GM23338 (cell line): ENCODE results near the gene GKN1. TPM values are rescaled to one million over a fixed set of nuclear protein-coding genes. Genes with fewer than 3 reads are reported as not detected.

Source experiments
- ATAC-seq: fragments of 200-7000 bp; cut with Tn5 transposase; 3 replicates; pipeline ENCODE4 v1.9.1; 2020
- DNase-seq: peaks from one replicate; pipeline ENCODE4 v3.0.0-alpha.2; 2015; ENCODE audit warnings: low spot score
- H2AFZ ChIP-seq: fragments of 200-600 bp; sonication (generic); 2 replicates; pipeline ENCODE4 v1.8.0; 2016; ENCODE audit warnings: antibody characterized with exemption, mild to moderate bottlenecking, moderate library complexity
- H3F3A ChIP-seq: fragments of 200-600 bp; sonication (generic); replicated peaks from 2 replicates; pipeline ENCODE4 v1.8.0; 2017; ENCODE audit warnings: antibody characterized with exemption, mixed run types, low read depth
- H3K27ac ChIP-seq: fragments of 200-600 bp; sonication (generic); 2 replicates; pipeline ENCODE4 v1.6.1; 2016; ENCODE audit warnings: low read depth
- H3K27me3 ChIP-seq: fragments of 200-600 bp; sonication (generic); 2 replicates; pipeline ENCODE4 v1.8.0; 2016; ENCODE audit warnings: mild to moderate bottlenecking, mixed run types, moderate library complexity; ENCODE audit not compliant: insufficient read depth
- H3K36me3 ChIP-seq: fragments of 200-600 bp; sonication (generic); 2 replicates; pipeline ENCODE4 v1.8.0; 2016; ENCODE audit warnings: mild to moderate bottlenecking; ENCODE audit not compliant: insufficient read depth
- H3K4me1 ChIP-seq: fragments of 200-600 bp; sonication (generic); 2 replicates; pipeline ENCODE4 v1.8.0; 2016; ENCODE audit warnings: mild to moderate bottlenecking, moderate library complexity; ENCODE audit not compliant: insufficient read depth
- H3K4me2 ChIP-seq: fragments of 200-600 bp; sonication (generic); 2 replicates; pipeline ENCODE4 v1.7.1; 2017; ENCODE audit warnings: mixed run types
- H3K4me3 ChIP-seq: fragments of 200-600 bp; sonication (generic); 2 replicates; pipeline ENCODE4 v1.6.1; 2016; ENCODE audit warnings: mixed run types
- H3K79me2 ChIP-seq: fragments of 200-600 bp; sonication (generic); replicated peaks from 2 replicates; pipeline ENCODE4 v1.8.0; 2017; ENCODE audit warnings: mild to moderate bottlenecking; ENCODE audit not compliant: insufficient read depth
- H3K9me2 ChIP-seq: fragments of 200-600 bp; sonication (generic); 2 replicates; pipeline ENCODE4 v1.8.0; 2017; ENCODE audit not compliant: insufficient read depth
- H4K20me1 ChIP-seq: fragments of 200-600 bp; sonication (generic); replicated peaks from 2 replicates; pipeline ENCODE4 v1.8.0; 2017; ENCODE audit warnings: mild to moderate bottlenecking; ENCODE audit not compliant: insufficient read depth
- H3K27ac Mint-ChIP-seq: 2 replicates; pipeline ENCODE4 v1.8.0; 2020; ENCODE audit warnings: inconsistent platforms, mild to moderate bottlenecking, moderate library complexity, mixed read lengths
- H3K27me3 Mint-ChIP-seq: 3 replicates; pipeline ENCODE4 v1.8.0; 2022; ENCODE audit warnings: low read depth, mild to moderate bottlenecking, moderate library complexity, mixed read lengths, inconsistent platforms; ENCODE audit not compliant: insufficient read depth, poor library complexity
- H3K36me3 Mint-ChIP-seq: 3 replicates; pipeline ENCODE4 v1.8.0; 2021; ENCODE audit warnings: low read depth, mild to moderate bottlenecking, inconsistent platforms, moderate library complexity, mixed read lengths
- H3K4me1 Mint-ChIP-seq: 3 replicates; pipeline ENCODE4 v1.8.0; 2020; ENCODE audit warnings: mild to moderate bottlenecking, inconsistent platforms, mixed read lengths
- H3K4me3 Mint-ChIP-seq: 3 replicates; pipeline ENCODE4 v1.8.0; 2021; ENCODE audit warnings: moderate library complexity, mild to moderate bottlenecking, inconsistent platforms, mixed read lengths
- H3K9me3 Mint-ChIP-seq: 3 replicates; pipeline ENCODE4 v1.8.0; 2020; ENCODE audit warnings: moderate library complexity, mild to moderate bottlenecking, inconsistent platforms, mixed read lengths
- CREB1 ChIP-seq: fragments of 250-450 bp; sonication (Bioruptor Pico); IDR thresholded peaks from 2 replicates; pipeline ENCODE4 v1.5.0; 2020; ENCODE audit warnings: low read depth, mild to moderate bottlenecking, moderate library complexity
- EZH2 ChIP-seq: fragments of 200-600 bp; sonication (generic); IDR thresholded peaks from one replicate; pipeline ENCODE4 v1.8.0; 2017; ENCODE audit warnings: antibody characterized with exemption, mild to moderate bottlenecking, low read depth; ENCODE audit not compliant: unreplicated experiment
- EZH2phosphoT487 ChIP-seq: fragments of 200-600 bp; sonication (generic); IDR thresholded peaks from one replicate; pipeline ENCODE4 v1.8.1; 2018; ENCODE audit warnings: antibody characterized with exemption; ENCODE audit not compliant: unreplicated experiment
- JUNB ChIP-seq: IDR thresholded peaks from one replicate; pipeline ENCODE4 v1.6.1; 2016; ENCODE audit warnings: antibody characterized with exemption; ENCODE audit not compliant: unreplicated experiment
- NANOG ChIP-seq: IDR thresholded peaks from 2 replicates; pipeline ENCODE4 v1.6.1; 2016; ENCODE audit warnings: antibody characterized with exemption, borderline replicate concordance
- POLR2AphosphoS5 ChIP-seq: IDR thresholded peaks from 2 replicates; pipeline ENCODE4 v1.6.1; 2016; ENCODE audit warnings: antibody characterized with exemption, low read depth
- STAT1 ChIP-seq: IDR thresholded peaks from one replicate; pipeline ENCODE4 v1.6.1; 2016; ENCODE audit warnings: antibody characterized with exemption; ENCODE audit not compliant: unreplicated experiment
- ZNF331 ChIP-seq: fragments of 250-450 bp; sonication (Bioruptor Pico); IDR thresholded peaks from 2 replicates; pipeline ENCODE4 v1.5.0; 2020; ENCODE audit warnings: low read depth, mild to moderate bottlenecking, moderate library complexity
- long read RNA-seq: library from polyadenylated mRNA; unstranded; transcript quantifications from one replicate; pipeline ENCODE4 v2.0.0, GENCODE V29; 2020; ENCODE audit not compliant: unreplicated experiment
- polyA plus RNA-seq: library from polyadenylated mRNA; unstranded; fragments of >200 nt; fragmentation: Nextera tagmentation; extraction: Ambion mirVana; gene quantifications from 2 replicates; pipeline ENCODE4 v1.2.1, GENCODE V29; 2016
- total RNA-seq: library from RNA; depleted of rRNA; stranded (reverse); fragments of >200 nt; shearing (Covaris generic); gene quantifications from 2 replicates; pipeline ENCODE4 v1.2.3, GENCODE V29; 2014; rRNA removed
- TF ChIP-seq, protein P1 (sequence below): IDR thresholded peaks from one replicate; pipeline ENCODE4 v1.6.1; 2018; ENCODE audit warnings: antibody characterized with exemption; ENCODE audit not compliant: unreplicated experiment
- TF ChIP-seq, protein P2 (sequence below): fragments of 250-450 bp; sonication (Bioruptor Pico); IDR thresholded peaks from 2 replicates; pipeline ENCODE4 v1.5.0; 2020; ENCODE audit warnings: mild to moderate bottlenecking, moderate library complexity
- TF ChIP-seq, protein P3 (sequence below): IDR thresholded peaks from 2 replicates; pipeline ENCODE4 v1.6.1; 2016; ENCODE audit warnings: antibody characterized with exemption
- TF ChIP-seq, protein P4 (sequence below), 2 experiments: fragments of 200-600 bp in 1 of 2; sonication (generic) in 1 of 2; conservative IDR thresholded peaks; 2 replicates each; pipeline versions ENCODE4 v1.5.1 to v1.6.1; 2016 to 2017; ENCODE audit warnings: antibody characterized with exemption in 2 of 2, low read depth in 2 of 2, mild to moderate bottlenecking in 2 of 2, moderate library complexity in 1 of 2

GKN1 gene, protein sequence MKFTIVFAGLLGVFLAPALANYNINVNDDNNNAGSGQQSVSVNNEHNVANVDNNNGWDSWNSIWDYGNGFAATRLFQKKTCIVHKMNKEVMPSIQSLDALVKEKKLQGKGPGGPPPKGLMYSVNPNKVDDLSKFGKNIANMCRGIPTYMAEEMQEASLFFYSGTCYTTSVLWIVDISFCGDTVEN
- total RNA-seq (not detected in 2 replicates), polyA plus RNA-seq (not detected in 2 replicates)
- long read RNA-seq: 0 reads

DNA sequence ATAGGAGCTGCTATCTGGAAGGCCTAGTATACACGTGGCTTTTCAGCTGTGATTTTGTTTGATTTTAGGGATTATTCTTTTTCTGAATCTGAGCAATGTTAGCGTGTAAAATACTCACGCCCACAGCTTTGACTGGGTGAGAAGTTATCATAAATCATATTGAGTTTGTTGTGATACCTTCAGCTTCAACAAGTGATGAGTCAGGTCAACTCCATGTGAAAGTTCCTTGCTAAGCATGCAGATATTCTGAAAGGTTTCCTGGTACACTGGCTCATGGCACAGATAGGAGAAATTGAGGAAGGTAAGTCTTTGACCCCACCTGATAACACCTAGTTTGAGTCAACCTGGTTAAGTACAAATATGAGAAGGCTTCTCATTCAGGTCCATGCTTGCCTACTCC lies at the start of gene GKN1:
GKN1 (plus strand) TSS at position 386 of the 400 bp plus-strand sequence. CDS start 42 bp downstream, outside the sequence.
- Mint-ChIP-seq H3K27me3 (no peaks in the 10 kb centered on the region), H3K36me3 (no peaks in the 10 kb centered on the region), H3K9me3 (no peaks in the 10 kb centered on the region), H3K27ac (no peak within 1 kb of the TSS), H3K4me1 (no peaks in the 10 kb centered on the region), H3K4me3 (no peak within 1 kb of the TSS)
- DNase-seq (no peak), ATAC-seq (no peak)
- Histone ChIP-seq H3K79me2 (no peaks in the 10 kb centered on the region), H2AFZ (peak within 1 kb of the TSS; percentile 48; the same call in 1 of the 2 replicates), H3K27me3 (no peaks in the 10 kb centered on the region), H3F3A (no peaks in the 10 kb centered on the region), H3K27ac (no peak within 1 kb of the TSS), H3K9me2 (no peaks in the 10 kb centered on the region), H3K4me1 (no peaks in the 10 kb centered on the region), H3K4me3 (no peak within 1 kb of the TSS), H3K36me3 (no peaks in the 10 kb centered on the region), H4K20me1 (no peaks in the 10 kb centered on the region), H3K4me2 (no peak within 1 kb of the TSS)
- no peak for TF ChIP-seq POLR2AphosphoS5
- no peak for TF ChIP-seq CREB1 (CRISPR knock-in tag)
- TF ChIP-seq, protein P1, sequence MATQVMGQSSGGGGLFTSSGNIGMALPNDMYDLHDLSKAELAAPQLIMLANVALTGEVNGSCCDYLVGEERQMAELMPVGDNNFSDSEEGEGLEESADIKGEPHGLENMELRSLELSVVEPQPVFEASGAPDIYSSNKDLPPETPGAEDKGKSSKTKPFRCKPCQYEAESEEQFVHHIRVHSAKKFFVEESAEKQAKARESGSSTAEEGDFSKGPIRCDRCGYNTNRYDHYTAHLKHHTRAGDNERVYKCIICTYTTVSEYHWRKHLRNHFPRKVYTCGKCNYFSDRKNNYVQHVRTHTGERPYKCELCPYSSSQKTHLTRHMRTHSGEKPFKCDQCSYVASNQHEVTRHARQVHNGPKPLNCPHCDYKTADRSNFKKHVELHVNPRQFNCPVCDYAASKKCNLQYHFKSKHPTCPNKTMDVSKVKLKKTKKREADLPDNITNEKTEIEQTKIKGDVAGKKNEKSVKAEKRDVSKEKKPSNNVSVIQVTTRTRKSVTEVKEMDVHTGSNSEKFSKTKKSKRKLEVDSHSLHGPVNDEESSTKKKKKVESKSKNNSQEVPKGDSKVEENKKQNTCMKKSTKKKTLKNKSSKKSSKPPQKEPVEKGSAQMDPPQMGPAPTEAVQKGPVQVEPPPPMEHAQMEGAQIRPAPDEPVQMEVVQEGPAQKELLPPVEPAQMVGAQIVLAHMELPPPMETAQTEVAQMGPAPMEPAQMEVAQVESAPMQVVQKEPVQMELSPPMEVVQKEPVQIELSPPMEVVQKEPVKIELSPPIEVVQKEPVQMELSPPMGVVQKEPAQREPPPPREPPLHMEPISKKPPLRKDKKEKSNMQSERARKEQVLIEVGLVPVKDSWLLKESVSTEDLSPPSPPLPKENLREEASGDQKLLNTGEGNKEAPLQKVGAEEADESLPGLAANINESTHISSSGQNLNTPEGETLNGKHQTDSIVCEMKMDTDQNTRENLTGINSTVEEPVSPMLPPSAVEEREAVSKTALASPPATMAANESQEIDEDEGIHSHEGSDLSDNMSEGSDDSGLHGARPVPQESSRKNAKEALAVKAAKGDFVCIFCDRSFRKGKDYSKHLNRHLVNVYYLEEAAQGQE: no peak
- TF ChIP-seq, protein P2, sequence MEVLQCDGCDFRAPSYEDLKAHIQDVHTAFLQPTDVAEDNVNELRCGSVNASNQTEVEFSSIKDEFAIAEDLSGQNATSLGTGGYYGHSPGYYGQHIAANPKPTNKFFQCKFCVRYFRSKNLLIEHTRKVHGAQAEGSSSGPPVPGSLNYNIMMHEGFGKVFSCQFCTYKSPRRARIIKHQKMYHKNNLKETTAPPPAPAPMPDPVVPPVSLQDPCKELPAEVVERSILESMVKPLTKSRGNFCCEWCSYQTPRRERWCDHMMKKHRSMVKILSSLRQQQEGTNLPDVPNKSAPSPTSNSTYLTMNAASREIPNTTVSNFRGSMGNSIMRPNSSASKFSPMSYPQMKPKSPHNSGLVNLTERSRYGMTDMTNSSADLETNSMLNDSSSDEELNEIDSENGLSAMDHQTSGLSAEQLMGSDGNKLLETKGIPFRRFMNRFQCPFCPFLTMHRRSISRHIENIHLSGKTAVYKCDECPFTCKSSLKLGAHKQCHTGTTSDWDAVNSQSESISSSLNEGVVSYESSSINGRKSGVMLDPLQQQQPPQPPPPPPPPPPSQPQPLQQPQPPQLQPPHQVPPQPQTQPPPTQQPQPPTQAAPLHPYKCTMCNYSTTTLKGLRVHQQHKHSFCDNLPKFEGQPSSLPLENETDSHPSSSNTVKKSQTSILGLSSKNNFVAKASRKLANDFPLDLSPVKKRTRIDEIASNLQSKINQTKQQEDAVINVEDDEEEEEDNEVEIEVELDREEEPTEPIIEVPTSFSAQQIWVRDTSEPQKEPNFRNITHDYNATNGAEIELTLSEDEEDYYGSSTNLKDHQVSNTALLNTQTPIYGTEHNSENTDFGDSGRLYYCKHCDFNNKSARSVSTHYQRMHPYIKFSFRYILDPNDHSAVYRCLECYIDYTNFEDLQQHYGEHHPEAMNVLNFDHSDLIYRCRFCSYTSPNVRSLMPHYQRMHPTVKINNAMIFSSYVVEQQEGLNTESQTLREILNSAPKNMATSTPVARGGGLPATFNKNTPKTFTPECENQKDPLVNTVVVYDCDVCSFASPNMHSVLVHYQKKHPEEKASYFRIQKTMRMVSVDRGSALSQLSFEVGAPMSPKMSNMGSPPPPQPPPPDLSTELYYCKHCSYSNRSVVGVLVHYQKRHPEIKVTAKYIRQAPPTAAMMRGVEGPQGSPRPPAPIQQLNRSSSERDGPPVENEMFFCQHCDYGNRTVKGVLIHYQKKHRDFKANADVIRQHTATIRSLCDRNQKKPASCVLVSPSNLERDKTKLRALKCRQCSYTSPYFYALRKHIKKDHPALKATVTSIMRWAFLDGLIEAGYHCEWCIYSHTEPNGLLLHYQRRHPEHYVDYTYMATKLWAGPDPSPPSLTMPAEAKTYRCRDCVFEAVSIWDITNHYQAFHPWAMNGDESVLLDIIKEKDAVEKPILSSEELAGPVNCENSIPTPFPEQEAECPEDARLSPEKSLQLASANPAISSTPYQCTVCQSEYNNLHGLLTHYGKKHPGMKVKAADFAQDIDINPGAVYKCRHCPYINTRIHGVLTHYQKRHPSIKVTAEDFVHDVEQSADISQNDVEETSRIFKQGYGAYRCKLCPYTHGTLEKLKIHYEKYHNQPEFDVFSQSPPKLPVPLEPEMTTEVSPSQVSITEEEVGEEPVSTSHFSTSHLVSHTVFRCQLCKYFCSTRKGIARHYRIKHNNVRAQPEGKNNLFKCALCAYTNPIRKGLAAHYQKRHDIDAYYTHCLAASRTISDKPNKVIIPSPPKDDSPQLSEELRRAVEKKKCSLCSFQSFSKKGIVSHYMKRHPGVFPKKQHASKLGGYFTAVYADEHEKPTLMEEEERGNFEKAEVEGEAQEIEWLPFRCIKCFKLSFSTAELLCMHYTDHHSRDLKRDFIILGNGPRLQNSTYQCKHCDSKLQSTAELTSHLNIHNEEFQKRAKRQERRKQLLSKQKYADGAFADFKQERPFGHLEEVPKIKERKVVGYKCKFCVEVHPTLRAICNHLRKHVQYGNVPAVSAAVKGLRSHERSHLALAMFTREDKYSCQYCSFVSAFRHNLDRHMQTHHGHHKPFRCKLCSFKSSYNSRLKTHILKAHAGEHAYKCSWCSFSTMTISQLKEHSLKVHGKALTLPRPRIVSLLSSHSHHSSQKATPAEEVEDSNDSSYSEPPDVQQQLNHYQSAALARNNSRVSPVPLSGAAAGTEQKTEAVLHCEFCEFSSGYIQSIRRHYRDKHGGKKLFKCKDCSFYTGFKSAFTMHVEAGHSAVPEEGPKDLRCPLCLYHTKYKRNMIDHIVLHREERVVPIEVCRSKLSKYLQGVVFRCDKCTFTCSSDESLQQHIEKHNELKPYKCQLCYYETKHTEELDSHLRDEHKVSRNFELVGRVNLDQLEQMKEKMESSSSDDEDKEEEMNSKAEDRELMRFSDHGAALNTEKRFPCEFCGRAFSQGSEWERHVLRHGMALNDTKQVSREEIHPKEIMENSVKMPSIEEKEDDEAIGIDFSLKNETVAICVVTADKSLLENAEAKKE (CRISPR knock-in tag): no peak
- TF ChIP-seq STAT1: no peak
- TF ChIP-seq JUNB: no peak
- TF ChIP-seq, protein P3, sequence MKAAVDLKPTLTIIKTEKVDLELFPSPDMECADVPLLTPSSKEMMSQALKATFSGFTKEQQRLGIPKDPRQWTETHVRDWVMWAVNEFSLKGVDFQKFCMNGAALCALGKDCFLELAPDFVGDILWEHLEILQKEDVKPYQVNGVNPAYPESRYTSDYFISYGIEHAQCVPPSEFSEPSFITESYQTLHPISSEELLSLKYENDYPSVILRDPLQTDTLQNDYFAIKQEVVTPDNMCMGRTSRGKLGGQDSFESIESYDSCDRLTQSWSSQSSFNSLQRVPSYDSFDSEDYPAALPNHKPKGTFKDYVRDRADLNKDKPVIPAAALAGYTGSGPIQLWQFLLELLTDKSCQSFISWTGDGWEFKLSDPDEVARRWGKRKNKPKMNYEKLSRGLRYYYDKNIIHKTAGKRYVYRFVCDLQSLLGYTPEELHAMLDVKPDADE: no peak
- TF ChIP-seq ZNF331 (CRISPR knock-in tag): no peak
- no peak for TF ChIP-seq NANOG
- TF ChIP-seq, protein P4, sequence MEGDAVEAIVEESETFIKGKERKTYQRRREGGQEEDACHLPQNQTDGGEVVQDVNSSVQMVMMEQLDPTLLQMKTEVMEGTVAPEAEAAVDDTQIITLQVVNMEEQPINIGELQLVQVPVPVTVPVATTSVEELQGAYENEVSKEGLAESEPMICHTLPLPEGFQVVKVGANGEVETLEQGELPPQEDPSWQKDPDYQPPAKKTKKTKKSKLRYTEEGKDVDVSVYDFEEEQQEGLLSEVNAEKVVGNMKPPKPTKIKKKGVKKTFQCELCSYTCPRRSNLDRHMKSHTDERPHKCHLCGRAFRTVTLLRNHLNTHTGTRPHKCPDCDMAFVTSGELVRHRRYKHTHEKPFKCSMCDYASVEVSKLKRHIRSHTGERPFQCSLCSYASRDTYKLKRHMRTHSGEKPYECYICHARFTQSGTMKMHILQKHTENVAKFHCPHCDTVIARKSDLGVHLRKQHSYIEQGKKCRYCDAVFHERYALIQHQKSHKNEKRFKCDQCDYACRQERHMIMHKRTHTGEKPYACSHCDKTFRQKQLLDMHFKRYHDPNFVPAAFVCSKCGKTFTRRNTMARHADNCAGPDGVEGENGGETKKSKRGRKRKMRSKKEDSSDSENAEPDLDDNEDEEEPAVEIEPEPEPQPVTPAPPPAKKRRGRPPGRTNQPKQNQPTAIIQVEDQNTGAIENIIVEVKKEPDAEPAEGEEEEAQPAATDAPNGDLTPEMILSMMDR (conservative IDR thresholded peaks at IDR 0.05; ENCODE audit: low read depth in 2 of 2): no peak
- TF ChIP-seq EZH2phosphoT487: no peak
- no peak for TF ChIP-seq EZH2
